Activated CD8-positive, alpha-beta memory T cell treated with anti-CD3 and anti-CD28 coated beads, Interleukin-2, amount 50 U/mL, for 1 hour (primary cell): ENCODE data around the gene MDP1.

Experiments used
- DNase-seq: peaks from one replicate; pipeline ENCODE4 v3.0.0-alpha.2; 2020; ENCODE audit errors: extremely low read depth

MDP1 gene

GRCh38 chr14:24198814-24199524 is 16.9 kb downstream of the MDP1 start:
- DNase-seq = no peak

- DNase-seq = no peak
These were observed 18.8 kb downstream of the MDP1 start for GRCh38 chr14:24197056-24197450.

GRCh38 chr14:24196071-24197055 is 19.5 kb downstream of the MDP1 start:
- DNase-seq = no peak

- DNase-seq = peak; percentile 82
These were observed 20.4 kb downstream of the MDP1 start, which contains the start of gene TM9SF1 for GRCh38 chr14:24195186-24196070. TM9SF1 (minus strand) TSS chr14:24195441; CDS start chr14:24195019, 422 bp downstream.

- no peak for DNase-seq
These were observed 21.0 kb downstream of the MDP1 start for GRCh38 chr14:24194873-24195185.

- no peak for DNase-seq
These were observed 21.5 kb downstream of the MDP1 start for GRCh38 chr14:24194186-24194872.

GRCh38 chr14:24192933-24193332 is 22.9 kb downstream of the MDP1 start:
- no peak for DNase-seq

GRCh38 chr14:24190416-24190815 is 25.4 kb downstream of the MDP1 start:
- DNase-seq = no peak

GRCh38 chr14:24189460-24189859 is 26.4 kb downstream of the MDP1 start:
- DNase-seq = no peak

GRCh38 chr14:24189059-24189375 is 26.8 kb downstream of the MDP1 start:
- no peak for DNase-seq

- DNase-seq = peak; percentile 93
These were observed 27.4 kb downstream of the MDP1 start, which contains the start of gene IPO4 for GRCh38 chr14:24188251-24189058. IPO4 (minus strand) TSS chr14:24188816; CDS start chr14:24188787, 29 bp downstream.

GRCh38 chr14:24187539-24187915 is 28.3 kb downstream of the MDP1 start:
- DNase-seq = no peak

- DNase-seq = no peak
These were observed 28.9 kb downstream of the MDP1 start for GRCh38 chr14:24186831-24187538.

- no peak for DNase-seq
These were observed 30.1 kb downstream of the MDP1 start for GRCh38 chr14:24185741-24186140.

GRCh38 chr14:24185026-24185425 is 30.8 kb downstream of the MDP1 start:
- no peak for DNase-seq

- no peak for DNase-seq
These were observed 31.5 kb downstream of the MDP1 start for GRCh38 chr14:24184104-24184970.

GRCh38 chr14:24183014-24183481 is 32.8 kb downstream of the MDP1 start:
- no peak for DNase-seq

GRCh38 chr14:24182110-24182882 is 33.6 kb downstream of the MDP1 start:
- DNase-seq = no peak
